T follicular helper cell (primary cell): ENCODE data around the gene RASL12.
"Not testable (repeated sequence)": the region's sequence is repeated elsewhere in the genome, so short reads cannot be mapped to it uniquely, and the experiment has no call there.

Experiments used
- DNase-seq: peaks from one replicate; pipeline ENCODE4 v3.0.0-alpha.2; 2020; ENCODE audit warnings: low read depth

The RASL12 gene

DNA sequence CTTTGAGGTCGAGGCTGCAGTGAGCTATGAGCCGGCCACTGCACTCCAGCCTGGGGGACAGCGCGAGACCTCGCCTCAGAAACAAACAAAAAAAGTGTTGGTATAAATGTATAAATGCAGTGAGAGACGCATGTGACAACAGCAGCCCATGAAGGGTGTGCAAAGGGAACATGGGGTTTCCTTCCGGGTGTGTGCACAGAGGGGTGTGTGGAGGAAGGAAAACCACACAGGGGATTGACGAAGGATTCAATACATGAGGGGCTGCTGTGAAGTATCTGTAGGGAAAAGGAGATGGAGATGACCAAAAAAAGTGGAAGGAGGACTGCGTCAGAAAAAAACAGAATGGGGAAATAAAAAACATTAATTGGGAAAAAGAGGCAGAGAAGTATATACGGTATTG lies 39.5 kb downstream of the RASL12 start:
- DNase-seq, result no peak

DNA sequence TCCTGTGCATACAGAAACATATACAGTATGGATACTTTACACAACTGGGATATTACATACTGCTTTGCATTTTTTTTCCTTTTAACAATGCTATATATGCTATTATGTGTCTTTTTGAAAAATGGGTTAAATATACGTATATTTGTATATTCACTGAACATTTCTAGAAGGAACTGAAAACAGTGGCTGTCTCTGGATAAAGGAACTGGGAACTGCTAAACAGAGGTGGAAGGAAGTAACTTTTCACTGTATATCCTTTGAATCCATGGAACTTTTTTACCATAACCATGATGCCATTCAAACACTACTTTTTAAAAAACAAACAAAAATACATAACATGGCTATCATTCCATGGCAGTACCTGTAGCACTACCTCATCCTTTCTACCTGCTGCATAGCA lies 40.2 kb downstream of the RASL12 start:
- no peak for DNase-seq

DNA sequence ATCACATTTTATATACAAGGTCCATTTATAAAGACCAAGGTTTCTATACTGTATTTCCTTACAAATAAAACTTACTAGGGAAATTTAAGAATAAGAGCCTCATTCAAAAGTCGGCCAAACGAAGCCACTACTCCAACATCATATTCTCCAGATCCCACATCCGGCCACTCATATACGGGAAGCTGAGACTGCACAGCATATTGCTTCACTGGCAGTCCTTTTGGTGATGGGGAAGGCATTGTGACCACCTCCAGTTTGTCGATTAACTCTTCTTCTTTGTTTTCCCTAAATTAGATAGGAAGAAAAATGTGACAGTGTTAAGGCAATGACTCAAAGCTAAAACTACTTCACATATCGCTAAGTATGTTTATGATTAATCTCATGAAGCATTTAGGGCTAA lies 41.0 kb downstream of the RASL12 start:
- DNase-seq, result no peak

DNA sequence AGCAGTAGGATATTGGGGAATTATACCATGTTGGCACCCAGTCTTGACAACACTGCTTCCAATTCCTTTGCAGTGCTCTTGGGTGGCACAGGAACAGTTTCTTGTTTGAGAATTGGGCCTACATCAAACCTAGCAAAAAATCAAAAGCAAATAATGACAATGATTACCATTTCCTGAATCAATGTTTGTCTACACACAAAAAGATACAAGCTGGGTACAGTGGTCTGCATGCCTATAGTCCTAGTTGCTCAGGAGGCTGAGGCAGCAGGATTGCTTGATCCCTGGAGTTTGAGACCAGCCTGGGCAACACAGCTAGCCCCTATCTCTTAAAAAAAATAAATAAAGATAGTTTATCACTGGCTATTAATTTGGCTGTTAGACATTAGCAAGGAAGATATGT lies 46.3 kb downstream of the RASL12 start:
- no peak for DNase-seq

DNA sequence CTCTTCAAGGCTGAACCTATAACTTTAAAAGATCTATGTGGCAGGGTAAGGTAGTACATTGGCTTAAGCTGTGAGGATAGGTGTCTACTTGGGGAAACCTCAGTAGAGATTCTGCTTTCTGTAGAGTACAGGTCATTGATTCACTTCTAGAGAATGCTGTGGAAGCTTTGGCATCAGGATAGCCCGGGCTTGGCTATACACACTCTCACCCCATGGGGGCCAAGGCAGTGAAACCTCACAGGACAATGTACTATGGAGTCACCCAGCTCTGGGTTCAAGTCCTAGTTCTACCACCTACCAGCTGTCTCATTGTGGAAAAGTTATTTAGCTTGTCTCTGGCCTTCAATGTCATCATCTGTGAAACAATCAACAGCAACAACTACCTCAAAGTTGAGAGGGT lies 47.4 kb downstream of the RASL12 start:
- DNase-seq, result no peak

DNA sequence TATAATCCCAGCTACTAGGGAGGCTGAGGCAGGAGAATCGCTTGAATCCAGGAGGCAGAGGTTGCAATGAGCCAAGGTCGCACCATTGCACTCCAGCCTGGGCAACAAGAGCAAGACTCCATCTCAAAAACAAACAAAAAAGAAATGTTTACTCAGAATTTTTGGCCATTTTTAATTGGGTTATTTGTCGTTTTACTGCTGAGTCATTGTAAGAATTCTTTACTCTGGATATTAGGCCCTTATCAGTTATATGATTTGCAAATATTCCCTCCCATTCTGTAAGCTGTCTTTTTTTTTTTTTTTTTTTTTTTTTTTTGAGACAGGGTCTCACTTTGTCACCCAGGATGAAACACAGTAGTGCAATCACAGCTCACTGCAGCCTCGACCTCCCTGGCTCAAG lies 56.6 kb downstream of the RASL12 start:
- DNase-seq, result not testable (repeated sequence)

DNA sequence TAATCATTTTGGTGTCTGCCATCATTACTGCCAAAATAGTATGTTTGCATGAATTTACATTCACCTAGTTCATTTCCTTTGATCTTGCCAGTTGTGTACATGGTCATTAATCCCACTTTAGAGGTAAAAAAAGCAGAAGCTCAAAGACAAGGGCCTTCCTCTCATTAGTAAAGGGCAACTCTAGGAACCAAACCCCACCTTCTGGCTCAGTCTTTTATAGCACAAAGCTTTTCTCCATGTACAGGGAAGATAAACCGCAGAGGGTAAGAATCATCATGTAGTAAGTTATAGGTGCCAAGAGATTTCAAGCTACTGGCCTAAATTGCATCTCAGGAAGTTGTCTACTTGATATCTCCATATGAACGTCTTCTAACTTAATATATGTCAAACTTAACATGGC lies 58.8 kb downstream of the RASL12 start:
- no peak for DNase-seq

DNA sequence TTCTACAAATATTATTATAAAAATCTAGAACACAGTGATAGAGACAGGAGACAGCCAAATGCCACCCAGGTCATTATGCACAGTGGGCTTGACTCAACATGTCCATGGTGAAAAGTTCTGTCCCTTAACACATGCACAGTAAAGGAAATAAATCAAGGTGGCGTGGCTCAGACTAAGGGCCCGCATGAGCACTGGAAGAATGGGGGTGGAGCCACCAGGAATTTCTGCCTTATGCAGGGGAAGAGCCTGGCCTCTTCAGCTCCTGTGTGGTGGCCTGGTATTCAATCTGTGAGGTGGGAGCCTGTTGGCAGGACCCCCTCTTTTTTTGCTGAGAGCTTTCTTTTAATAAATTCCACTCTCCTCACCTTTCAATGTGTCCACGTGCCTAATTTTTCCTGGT lies 60.9 kb downstream of the RASL12 start:
- DNase-seq, result no peak

DNA sequence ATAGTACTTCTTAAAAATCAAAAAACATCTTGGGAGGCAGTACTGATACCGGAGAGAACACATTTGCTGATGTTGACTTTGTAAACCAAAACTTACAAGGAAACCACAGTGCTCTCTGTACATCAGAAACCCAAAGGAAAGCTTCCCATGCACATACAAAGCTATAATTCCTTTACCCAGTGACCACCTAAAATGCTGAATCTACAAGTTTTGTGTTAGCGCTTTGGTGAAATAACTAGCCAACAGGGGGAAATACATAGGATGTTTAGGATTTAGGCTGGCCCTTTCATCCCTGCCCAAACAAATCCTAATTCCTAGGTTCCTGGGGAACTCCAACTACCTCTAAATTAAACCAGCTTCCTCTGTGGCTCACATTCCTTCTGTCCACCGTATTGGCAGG lies 62.8 kb downstream of the RASL12 start:
- DNase-seq, result no peak
